ENCODE results near the gene UGT2B7.

- TF ChIP-seq EP300 (IDR thresholded peaks at IDR 0.05) (no peak), CTCF (IDR thresholded peaks at IDR 0.05) (no peak)
Observed at GRCh38 chr4:69056150-69056549, 40.1 kb upstream of the UGT2B7 start.
